GM21423 (cell line): ENCODE measurements around the gene RFC5.
"Not testable (repeated sequence)": the region's sequence is repeated elsewhere in the genome, so short reads cannot be mapped to it uniquely, and the experiment has no call there.

Experiments used
- ATAC-seq: cut with Tn5 transposase; IDR thresholded peaks from one replicate; pipeline ENCODE4 v1.9.1; 2021; ENCODE audit warnings: mild to moderate bottlenecking, moderate library complexity; ENCODE audit not compliant: unreplicated experiment

The RFC5 gene

DNA sequence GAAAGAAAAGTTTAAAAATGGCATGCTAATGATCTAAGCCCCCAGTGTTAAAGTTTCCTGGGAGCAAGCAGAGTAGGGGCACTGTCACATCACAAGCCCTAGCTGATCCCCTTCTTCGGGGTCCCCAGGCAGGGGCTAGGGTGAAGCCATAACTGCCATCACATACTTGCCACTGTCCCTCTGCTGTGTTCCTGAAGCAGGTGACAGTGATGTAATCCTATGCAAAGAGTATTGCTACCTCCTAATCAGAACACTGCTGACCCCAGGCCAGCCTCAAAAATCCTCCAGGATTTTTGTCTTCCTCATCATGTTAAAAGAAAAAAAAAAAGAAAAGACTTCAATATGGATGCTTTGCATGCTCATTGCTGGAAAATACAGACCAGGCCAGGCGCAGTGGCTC, 1.2 kb upstream of the RFC5 start:
- no peak for ATAC-seq

- no peak for ATAC-seq
These were observed 559 bp upstream of the RFC5 start for GRCh38 chr12:118015944-118016343.

DNA sequence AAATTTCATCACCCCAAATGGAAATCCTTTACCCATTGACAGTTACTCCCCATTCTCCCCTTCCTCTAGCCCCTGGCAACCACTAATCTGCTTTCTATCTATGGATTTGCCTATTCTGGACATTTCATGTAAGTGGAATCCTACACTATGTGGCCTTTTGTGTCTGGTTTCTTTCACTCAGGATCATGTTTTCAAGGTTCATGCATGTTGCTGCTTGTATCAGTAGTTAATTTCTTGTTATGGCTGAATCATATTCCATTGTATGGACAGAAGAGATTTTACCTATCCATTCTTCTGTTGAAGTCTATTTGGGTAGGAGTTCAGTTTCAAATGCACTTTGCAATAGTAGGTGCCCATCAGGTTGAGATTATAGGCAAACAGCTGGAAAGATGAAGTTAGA, 1.4 kb downstream of the RFC5 start:
- ATAC-seq, result no peak

GRCh38 chr12:118020036-118020435, 3.5 kb downstream of the RFC5 start:
- ATAC-seq, result no peak

- not testable (repeated sequence) for ATAC-seq
These were observed 5.7 kb downstream of the RFC5 start for GRCh38 chr12:118022097-118022727.

- ATAC-seq, result no peak
These were observed 6.2 kb downstream of the RFC5 start for GRCh38 chr12:118022728-118023109.

DNA sequence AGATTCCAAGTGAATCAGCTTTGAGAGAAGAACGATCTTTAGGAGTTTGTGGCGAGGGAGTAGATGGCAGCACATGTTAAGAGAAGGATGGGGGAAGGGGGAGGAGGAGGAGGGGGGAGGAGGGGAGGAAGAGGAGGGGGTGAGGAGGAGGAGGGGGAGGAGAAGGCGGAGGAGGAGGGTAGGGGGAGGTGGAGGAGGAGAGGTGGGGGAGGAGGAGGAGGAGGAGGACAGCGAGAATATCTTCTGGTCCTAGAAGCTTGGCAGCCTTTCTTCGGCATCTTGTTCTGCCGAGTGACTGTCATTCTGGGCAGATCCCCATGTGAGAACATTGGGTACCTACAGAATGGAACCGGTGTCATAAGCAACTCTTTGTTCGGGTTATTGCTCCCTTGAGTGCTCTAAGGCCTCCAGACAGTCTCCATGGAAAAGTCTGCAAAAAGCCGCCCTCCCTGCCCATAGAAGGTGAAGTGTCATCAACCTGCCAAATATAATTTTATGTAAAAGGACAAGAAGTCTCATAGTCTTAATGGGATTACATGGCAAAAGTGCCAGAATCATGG, 6.9 kb downstream of the RFC5 start:
- ATAC-seq, result no peak

- ATAC-seq, result no peak
These were observed 8.7 kb downstream of the RFC5 start for GRCh38 chr12:118025168-118025567.

DNA sequence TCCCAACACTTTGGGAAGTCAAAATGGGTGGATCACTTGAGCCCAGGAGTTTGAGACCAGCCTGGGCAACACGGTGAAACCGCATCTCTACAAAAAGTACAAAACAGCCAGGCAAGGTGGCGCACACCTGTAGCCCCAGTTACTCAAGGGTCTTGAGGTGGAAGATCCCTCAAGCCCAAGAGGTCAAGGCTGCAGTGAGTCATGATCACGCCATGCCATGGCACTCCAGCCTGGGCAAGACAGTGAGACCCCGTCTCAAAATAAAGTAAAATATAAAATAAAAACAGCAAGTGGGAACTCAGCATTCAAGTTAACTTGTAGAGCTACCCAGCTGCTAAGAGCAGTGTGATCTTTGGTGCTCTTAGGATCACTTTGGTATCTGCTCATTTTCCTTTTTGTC, 12.7 kb downstream of the RFC5 start:
- no peak for ATAC-seq

GRCh38 chr12:118032188-118032587, 15.7 kb downstream of the RFC5 start:
- no peak for ATAC-seq

DNA sequence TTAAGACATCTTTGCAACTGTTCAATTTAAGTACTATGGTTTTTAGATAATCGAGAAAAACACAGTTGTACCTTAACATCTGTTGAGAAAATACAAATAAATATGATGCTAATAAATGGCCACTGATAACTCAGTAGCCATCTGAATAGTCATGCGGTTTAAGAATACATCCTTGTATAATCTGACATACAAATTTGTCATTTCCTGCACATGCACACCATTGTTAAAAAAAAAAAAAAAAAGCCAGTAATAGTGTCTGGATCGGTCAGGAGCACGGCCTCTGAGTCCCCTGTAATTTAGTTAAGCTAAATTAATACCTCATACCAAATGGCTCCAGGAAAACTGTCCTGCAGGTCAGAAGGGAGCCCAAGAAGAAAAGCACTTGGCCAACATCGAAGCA, 16.8 kb downstream of the RFC5 start:
- ATAC-seq, result no peak

- ATAC-seq, result no peak
These were observed 17.4 kb downstream of the RFC5 start for GRCh38 chr12:118033902-118034301.

DNA sequence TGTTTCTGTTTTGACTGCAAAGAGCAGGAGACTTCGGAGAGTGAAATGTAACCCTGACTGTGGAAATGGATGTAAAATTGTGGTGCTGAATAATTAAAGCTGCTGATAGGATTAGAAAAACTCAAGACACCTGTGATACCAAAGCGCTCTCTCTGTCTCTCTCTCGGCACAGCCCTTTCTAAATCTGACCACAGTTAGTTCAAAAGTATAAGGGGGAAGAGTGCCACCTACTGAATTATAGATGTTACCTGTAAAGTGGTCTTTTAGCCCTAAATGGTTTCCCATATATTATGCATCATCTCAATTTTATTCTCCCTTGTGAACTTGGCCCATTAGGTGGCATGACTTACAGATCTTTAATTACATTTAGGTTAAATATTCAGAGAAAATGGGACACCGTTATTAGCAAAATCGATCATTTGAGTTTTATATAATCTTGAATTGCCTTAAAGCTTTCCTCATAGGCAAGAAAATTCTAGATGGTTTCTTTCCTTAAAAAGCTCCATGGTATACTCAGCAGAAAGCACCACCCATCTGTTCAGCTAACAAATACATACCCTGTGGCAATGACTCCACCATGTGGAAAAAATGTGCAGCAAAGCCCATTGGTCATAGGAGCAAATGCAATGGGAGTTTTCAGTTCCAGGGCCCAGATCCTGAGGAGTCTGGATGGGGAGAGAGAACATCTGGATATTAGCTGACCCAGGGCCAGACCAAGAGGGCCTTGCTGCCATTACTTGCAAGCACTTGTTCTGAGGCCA, 18.1 kb downstream of the RFC5 start:
- ATAC-seq, result no peak

GRCh38 chr12:118035190-118036041, 18.9 kb downstream of the RFC5 start:
- peak; percentile 76 for ATAC-seq

DNA sequence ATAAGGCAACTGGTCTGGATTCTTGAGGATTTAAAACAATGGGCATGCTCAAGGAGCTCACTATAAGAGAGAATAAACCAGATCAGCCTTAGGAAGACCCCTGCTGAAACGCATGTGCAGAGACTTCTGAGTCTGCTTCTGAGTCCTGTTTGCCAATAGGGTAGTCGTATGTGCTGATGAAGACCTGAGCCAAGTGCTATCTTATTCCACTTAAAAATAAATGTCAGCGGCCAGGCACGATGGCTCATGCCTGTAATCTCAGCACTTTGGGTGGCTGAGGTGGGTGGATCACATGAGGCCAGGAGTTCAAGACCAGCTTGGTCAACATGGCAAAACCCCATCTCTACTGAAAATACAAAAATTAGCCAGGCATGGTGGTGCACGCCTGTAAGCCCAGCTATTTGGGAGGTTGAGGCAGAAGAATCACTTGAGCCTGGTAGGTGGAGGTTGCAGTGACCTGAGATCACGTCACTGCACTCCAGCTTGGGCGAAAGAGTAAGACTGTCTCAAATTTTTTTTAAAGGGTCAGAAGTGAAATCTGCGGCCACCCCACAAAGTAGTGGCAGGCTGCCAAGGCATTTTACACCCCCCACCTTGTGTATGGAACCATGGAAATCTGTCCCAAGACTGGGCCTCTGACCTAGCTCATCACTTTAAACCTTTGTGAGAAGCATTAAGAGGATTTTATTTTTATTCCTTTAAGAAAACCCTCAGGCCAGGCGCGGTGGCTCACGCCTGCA, 20.3 kb downstream of the RFC5 start:
- no peak for ATAC-seq

- no peak for ATAC-seq
These were observed 21.6 kb downstream of the RFC5 start for GRCh38 chr12:118038137-118038536.

- ATAC-seq, result no peak
These were observed 25.6 kb downstream of the RFC5 start for GRCh38 chr12:118042091-118042490.

DNA sequence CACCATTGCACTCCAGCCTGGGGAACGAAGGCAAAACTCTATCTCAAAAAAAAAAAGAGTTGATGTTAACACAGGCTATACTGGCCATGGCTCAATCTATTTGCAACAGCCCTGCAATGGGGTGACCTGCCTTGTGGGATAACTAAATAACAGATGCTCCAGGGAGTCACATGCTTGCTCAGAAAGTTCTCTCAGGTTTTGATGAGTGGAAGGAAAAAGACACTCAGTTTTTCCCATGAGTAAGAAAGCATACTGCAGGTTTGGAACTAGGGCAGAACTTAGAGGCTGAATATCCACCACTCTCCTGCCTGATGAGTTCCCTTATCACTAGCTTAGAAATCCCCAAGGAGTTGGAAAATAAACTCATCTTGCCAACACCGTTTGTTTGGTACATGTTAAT, 27.6 kb downstream of the RFC5 start:
- no peak for ATAC-seq

DNA sequence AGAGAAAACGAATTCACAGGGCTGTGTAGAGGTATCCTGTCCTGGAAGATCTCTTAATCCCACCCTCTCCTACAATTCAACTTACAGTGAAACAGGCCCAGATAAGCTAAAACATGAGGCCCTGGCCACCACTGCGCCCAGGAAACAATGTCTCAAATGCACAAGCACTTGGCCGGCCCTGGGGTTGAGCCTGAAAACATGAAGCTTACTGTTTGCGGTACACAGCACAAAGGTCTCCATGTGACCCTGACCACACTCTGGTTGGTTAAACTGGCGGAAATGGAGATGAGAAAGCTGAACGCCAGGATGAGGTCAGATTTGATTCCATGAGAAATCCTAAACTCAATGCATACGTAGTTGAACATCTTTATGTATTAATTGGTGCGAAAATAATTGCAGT, 28.1 kb downstream of the RFC5 start:
- ATAC-seq, result no peak

GRCh38 chr12:118046430-118046829, 29.9 kb downstream of the RFC5 start:
- ATAC-seq, result no peak
